GM18517 (cell line): Measurements from ENCODE around the gene CLEC16A.
"Not testable (repeated sequence)": the region's sequence is repeated elsewhere in the genome, so short reads cannot be mapped to it uniquely, and the experiment has no call there.

Source experiments
- ATAC-seq: cut with Tn5 transposase; IDR thresholded peaks from one replicate; pipeline ENCODE4 v1.9.1; 2021; ENCODE audit warnings: mild to moderate bottlenecking, moderate library complexity; ENCODE audit not compliant: unreplicated experiment

CLEC16A gene

GRCh38 chr16:10965440-10966061 lies 21.2 kb downstream of the CLEC16A start:
- peak; percentile 69 for ATAC-seq

DNA sequence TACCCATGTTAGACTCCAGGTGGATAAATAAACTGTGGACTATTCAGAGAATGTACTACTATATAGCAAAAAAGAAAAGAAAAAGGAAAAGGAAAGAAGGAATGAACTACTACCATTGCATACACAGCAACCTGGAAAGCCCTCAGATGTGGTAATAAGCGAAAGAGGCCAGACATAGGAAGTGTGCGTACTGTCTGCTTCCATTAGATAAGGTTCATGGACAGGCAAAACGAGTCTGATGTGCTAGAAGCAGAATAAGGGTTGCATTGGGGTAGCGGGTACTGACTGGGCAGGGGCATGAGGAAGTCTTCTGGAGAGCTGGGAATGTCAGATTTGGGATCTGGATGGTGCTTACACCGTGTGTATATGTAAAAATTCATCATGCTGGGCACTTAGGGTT lies 21.8 kb downstream of the CLEC16A start:
- ATAC-seq, result no peak

DNA sequence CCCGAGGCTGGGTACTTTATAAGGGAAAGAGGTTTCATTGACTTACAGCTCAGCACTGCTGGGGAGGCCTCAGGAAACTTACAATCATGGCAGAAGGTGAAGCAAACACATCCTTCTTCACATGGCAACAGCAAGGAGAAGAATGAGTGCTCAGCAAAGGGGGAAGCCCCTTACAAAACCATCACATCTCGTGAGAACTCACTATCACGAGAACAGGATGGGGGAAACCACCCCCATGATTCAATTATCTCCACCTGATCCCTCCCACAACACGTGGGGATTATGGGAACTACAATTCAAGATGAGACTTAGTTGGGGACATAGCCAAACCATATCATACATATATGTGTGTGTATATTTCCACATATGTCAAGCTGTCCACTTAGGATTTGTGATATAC lies 22.2 kb downstream of the CLEC16A start:
- ATAC-seq, result not testable (repeated sequence)

DNA sequence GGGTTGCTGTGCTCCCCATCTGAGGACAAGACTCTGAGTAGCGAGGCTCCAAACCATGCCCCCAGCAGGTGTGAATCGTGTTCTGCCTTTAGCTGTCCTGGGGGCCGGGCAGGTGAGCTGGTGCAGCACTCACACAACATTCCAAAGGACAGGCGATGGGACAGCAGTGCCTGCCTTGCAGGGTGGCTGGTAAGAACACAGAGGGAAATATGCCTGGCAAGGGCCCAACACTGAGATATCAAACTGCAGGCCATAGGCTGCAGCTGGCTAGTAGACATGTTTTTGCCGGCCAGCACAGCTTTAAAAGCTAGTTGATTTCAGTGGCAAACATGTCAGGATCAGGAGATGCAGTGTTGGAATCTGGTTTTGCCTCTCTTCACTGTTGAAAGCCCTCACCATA lies 23.6 kb downstream of the CLEC16A start:
- no peak for ATAC-seq

DNA sequence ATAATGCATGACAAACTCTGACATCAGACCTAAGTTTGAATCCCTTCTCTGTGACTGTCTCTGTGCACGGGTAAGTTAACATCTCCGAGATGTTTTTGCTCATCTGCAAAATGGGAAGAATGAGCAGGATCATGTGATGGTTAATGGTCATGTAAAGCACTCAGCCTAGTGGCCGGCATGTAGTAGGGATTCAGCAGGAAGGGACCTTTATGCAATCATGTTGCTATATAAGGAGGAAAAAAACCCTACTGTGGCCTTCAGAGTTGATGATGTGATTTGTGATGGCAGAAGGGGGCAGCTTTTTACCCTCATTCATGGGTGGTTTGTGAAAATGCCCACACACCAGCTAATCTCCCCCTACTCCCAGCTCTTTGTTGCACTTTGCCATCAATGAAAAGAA lies 24.1 kb downstream of the CLEC16A start:
- ATAC-seq, result no peak

DNA sequence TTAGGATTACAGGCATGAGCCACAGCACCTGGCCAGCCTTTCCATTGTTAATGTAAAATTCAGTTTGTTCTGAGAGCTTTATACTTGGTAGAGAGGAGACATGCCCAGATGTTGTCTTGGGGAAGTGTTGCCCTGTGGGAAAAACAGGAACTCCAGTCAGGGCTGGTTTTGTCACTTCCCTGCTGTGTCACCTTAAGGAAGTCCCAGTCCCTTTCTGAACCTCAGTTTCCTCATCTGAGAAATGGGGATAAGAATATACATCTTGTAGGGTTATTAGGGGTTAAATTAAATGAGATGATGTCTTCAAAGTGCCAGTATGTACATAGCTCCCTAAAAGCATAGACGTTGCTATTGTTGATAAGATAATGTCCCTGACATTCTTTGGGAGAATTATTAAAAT lies 25.3 kb downstream of the CLEC16A start:
- ATAC-seq, result no peak

GRCh38 chr16:10970065-10970464 lies 25.7 kb downstream of the CLEC16A start:
- no peak for ATAC-seq

GRCh38 chr16:10971560-10971961 lies 27.2 kb downstream of the CLEC16A start:
- no peak for ATAC-seq

- ATAC-seq, result no peak
Observed at GRCh38 chr16:10972108-10972818, 27.9 kb downstream of the CLEC16A start.

DNA sequence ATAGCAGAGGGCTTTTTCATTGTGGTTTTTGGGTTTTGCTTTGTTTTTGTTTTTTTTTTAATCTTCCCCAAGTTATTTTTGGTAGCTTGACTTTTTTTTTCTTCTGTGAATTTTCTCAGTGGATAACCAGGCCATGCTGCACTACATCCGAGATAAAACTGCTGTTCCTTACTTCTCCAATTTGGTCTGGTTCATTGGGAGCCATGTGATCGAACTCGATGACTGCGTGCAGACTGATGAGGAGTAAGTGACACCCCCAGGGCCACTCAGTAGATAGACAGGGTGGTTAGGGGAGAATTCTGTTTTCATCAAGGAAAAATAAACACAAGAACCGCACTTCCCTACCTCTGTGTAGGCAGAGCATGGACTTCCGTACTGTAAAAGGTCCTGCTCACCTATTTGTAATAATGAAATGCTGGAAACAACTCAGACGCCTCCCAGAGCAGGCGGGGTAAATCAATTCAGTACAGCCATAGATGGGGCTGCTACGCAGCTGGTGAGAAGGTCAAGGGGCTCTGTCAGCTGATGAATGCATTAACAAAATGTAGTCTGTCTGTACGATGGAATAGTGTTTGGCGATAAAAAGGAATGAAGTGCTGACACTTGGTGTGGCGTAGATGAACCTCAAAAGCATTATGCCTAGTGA lies 28.6 kb downstream of the CLEC16A start:
- ATAC-seq, result no peak

GRCh38 chr16:10976634-10977033 lies 32.3 kb downstream of the CLEC16A start:
- ATAC-seq, result no peak

DNA sequence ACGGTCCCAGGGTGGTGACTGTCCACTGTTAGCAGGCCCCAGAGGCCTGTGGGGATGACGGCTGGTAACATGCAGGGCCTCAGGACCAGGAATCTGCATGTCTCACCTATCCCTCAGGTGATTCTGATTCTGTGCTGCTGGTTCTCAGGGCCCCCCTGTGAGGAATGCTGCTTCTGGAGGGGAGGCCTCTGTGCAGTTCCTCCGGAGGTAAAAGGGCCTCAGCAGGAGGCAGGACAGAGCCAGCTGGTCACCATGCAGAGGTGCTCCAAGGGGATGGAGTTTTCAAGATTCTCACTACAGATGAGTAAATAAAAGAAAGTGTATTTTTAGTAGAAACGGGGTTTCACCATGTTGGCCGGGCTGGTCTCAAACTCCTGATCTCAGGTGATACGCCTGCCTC lies 33.8 kb downstream of the CLEC16A start:
- no peak for ATAC-seq

GRCh38 chr16:10978871-10979446 lies 34.6 kb downstream of the CLEC16A start:
- no peak for ATAC-seq

DNA sequence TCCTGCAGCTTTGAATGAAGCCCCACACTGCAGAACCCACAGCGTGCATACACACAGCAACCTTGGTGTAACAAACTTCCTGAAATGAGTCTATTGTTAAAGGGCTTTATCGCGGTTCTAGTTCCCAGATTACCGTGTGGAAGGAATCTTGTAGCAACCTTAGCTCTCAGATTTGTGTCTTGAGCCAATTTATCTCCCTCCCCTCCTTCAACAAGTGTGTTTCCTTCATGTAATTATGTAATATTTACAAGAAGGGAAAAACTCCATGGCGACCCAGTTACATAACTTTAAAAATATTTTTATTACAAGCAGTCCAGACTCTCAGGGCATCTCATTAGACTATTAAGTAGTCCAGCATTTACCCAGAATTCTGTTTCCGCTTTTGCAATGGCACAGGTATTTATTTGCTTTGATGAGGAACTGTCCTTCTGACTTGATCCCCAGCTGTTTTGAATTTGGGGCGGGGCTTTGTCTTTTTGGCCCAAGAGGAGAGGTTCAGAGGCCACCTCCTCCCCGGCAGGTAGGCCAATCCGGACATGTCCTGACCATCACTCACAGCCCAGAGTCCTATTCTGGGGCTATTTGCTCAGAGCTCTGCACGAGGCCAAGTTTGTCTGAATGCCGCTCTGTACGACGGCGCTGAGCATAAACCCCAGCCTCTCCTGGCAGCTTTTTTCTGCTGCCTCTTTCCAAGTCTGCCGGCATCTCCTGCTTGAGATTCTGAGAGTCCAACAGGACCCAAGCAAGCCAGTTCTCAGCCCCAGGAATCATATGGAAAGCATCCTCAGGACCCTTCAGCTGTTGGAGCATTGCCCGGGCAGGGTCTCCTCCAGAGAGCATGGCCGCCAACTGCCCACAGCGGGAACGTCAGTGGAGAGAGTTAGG lies 35.6 kb downstream of the CLEC16A start:
- no peak for ATAC-seq

GRCh38 chr16:10980813-10981212 lies 36.4 kb downstream of the CLEC16A start:
- ATAC-seq, result no peak

GRCh38 chr16:10981697-10982216 lies 37.4 kb downstream of the CLEC16A start:
- ATAC-seq, result peak; percentile 80

DNA sequence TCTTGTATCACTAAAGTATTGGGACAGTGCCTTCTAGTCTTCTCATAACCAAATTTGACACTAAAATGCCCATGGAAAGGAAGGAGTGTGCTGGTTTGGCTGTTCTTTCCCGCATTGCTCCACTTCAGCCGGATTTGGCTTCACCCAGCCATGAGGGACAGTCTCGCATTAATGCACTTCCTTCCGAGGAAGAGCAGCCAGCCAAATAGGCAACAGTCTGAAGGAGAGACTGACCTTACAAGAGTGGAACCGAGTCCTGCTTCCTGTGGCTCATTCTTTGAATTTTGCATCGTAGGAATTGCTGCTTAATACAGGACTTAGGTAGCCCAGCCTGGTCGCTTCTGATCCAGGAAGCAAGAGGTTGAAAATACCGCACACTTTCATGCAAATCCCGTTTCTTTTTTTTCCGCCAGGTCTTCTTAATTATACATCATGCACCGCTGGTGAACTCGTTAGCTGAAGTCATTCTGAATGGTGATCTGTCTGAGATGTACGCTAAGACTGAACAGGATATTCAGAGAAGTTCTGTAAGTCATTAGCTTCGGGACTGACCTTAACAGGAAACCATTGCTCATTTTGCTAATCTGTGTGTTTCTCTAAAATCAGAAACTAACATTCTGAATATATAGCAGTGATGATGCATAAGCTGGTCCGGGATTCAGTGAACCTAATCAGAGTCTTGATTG lies 38.2 kb downstream of the CLEC16A start:
- peak; percentile 40 for ATAC-seq

DNA sequence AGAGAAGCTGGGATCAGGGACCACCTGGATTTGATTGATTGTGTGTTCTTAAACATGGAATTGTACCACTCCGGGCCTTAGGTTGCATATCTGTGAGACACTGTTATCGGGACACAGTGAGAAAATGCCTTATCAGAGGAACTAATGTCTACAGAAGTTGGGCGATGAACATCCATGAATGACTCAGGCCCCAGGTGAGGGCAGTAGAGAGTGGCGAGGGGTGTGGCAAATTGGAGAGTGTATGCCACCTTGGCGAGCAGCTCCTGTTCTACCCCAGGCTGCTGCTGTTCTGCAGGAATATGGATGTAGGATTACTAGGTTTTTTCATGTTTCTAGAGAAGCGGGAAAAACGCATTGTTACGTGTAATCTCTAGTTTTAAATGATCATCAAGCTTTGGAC lies 38.8 kb downstream of the CLEC16A start:
- no peak for ATAC-seq

GRCh38 chr16:10984509-10984908 lies 40.1 kb downstream of the CLEC16A start:
- ATAC-seq, result no peak
